ENCODE data around the gene ANKRD63. TPM values are rescaled to one million over a fixed set of nuclear protein-coding genes. Genes with fewer than 3 reads are reported as not detected.

The ANKRD63 gene
- total and polyA plus RNA-seq, 9 of the 15 experiments (the other 6 are each of a cell fraction or from before 2014, with no cell fraction given), result 1.3 to 2.0 (median 1.8) TPM; not detected in 6

DNA sequence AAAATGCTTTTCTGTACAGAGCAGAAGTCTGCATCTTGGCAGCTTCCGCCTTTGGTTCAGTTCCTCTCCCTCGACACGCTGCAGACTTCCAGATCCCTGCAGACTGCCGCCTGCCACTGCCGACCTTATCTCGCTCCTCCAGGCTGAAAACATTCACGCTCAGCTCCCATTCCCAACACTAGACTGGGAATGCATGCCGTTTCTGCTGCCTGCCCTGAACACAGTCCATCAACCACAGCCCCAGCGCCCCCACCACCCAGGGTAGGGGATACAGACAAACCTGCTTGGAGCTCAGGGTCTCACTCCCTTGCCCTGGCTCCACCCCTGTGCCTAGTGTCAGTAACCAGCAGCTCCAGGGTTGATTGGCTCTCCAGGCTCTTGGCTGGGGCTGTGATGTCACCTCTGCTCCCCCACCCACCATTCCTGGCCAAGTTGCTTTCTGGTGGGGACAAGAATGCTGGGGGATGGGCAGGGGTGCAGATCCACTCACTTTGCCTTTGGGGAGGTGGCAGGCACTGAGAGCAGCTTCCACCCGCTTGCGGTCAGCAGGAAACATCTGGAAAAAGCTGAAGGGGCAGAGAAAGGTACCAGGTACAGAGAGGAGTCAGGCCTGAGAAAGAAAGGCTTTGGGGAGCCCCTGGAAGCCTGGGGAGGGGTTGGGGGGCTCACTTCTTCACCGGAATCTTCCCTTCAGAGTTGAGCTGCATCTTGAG lies 18.8 kb upstream of the ANKRD63 start (continued):
- no peak for TF ChIP-seq RAD21 (CRISPR knock-in tag; conservative IDR thresholded peaks at IDR 0.05 in 1 of 2, IDR thresholded peaks at IDR 0.05 in 1 of 2)
- no peak for TF ChIP-seq THAP12 (CRISPR knock-in tag; IDR thresholded peaks at IDR 0.05)
- TF ChIP-seq, protein P1, sequence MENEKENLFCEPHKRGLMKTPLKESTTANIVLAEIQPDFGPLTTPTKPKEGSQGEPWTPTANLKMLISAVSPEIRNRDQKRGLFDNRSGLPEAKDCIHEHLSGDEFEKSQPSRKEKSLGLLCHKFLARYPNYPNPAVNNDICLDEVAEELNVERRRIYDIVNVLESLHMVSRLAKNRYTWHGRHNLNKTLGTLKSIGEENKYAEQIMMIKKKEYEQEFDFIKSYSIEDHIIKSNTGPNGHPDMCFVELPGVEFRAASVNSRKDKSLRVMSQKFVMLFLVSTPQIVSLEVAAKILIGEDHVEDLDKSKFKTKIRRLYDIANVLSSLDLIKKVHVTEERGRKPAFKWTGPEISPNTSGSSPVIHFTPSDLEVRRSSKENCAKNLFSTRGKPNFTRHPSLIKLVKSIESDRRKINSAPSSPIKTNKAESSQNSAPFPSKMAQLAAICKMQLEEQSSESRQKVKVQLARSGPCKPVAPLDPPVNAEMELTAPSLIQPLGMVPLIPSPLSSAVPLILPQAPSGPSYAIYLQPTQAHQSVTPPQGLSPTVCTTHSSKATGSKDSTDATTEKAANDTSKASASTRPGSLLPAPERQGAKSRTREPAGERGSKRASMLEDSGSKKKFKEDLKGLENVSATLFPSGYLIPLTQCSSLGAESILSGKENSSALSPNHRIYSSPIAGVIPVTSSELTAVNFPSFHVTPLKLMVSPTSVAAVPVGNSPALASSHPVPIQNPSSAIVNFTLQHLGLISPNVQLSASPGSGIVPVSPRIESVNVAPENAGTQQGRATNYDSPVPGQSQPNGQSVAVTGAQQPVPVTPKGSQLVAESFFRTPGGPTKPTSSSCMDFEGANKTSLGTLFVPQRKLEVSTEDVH (IDR thresholded peaks at IDR 0.05; ENCODE audit: low read depth, partially characterized antibody), result no peak
- TF ChIP-seq, protein P2, sequence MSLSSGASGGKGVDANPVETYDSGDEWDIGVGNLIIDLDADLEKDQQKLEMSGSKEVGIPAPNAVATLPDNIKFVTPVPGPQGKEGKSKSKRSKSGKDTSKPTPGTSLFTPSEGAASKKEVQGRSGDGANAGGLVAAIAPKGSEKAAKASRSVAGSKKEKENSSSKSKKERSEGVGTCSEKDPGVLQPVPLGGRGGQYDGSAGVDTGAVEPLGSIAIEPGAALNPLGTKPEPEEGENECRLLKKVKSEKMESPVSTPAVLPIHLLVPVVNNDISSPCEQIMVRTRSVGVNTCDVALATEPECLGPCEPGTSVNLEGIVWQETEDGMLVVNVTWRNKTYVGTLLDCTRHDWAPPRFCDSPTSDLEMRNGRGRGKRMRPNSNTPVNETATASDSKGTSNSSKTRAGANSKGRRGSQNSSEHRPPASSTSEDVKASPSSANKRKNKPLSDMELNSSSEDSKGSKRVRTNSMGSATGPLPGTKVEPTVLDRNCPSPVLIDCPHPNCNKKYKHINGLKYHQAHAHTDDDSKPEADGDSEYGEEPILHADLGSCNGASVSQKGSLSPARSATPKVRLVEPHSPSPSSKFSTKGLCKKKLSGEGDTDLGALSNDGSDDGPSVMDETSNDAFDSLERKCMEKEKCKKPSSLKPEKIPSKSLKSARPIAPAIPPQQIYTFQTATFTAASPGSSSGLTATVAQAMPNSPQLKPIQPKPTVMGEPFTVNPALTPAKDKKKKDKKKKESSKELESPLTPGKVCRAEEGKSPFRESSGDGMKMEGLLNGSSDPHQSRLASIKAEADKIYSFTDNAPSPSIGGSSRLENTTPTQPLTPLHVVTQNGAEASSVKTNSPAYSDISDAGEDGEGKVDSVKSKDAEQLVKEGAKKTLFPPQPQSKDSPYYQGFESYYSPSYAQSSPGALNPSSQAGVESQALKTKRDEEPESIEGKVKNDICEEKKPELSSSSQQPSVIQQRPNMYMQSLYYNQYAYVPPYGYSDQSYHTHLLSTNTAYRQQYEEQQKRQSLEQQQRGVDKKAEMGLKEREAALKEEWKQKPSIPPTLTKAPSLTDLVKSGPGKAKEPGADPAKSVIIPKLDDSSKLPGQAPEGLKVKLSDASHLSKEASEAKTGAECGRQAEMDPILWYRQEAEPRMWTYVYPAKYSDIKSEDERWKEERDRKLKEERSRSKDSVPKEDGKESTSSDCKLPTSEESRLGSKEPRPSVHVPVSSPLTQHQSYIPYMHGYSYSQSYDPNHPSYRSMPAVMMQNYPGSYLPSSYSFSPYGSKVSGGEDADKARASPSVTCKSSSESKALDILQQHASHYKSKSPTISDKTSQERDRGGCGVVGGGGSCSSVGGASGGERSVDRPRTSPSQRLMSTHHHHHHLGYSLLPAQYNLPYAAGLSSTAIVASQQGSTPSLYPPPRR (CRISPR knock-in tag; IDR thresholded peaks at IDR 0.05; ENCODE audit: borderline replicate concordance), result no peak
- no peak for TF ChIP-seq KAT7 (CRISPR knock-in tag; IDR thresholded peaks at IDR 0.05; ENCODE audit: borderline replicate concordance)
- TF ChIP-seq ZNF133 (CRISPR knock-in tag; IDR thresholded peaks at IDR 0.05), result no peak
- TF ChIP-seq, protein P3, sequence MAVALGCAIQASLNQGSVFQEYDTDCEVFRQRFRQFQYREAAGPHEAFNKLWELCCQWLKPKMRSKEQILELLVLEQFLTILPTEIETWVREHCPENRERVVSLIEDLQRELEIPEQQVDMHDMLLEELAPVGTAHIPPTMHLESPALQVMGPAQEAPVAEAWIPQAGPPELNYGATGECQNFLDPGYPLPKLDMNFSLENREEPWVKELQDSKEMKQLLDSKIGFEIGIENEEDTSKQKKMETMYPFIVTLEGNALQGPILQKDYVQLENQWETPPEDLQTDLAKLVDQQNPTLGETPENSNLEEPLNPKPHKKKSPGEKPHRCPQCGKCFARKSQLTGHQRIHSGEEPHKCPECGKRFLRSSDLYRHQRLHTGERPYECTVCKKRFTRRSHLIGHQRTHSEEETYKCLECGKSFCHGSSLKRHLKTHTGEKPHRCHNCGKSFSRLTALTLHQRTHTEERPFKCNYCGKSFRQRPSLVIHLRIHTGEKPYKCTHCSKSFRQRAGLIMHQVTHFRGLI (CRISPR knock-in tag; IDR thresholded peaks at IDR 0.05), result no peak
- TF ChIP-seq ZNF324 (CRISPR knock-in tag; IDR thresholded peaks at IDR 0.05), result no peak
- TF ChIP-seq SRSF1 (IDR thresholded peaks at IDR 0.05; ENCODE audit: low read depth, low read length), result no peak
- TF ChIP-seq IFI16 (CRISPR knock-in tag; IDR thresholded peaks at IDR 0.05), result no peak
- 0 out of 2 replicates have a peak, but pooled peaks have one; percentile 51 for TF ChIP-seq MTA3 (IDR thresholded peaks at IDR 0.05; ENCODE audit: borderline replicate concordance)
- TF ChIP-seq ZNF41 (CRISPR knock-in tag; conservative IDR thresholded peaks at IDR 0.05), result no peak
- no peak for TF ChIP-seq RBM14 (IDR thresholded peaks at IDR 0.05; ENCODE audit: borderline replicate concordance, insufficient read depth, low read depth, low read length)
- TF ChIP-seq JUND (IDR thresholded peaks at IDR 0.05; ENCODE audit: borderline replicate concordance, low read depth, low read length), result no peak
- peak; percentile 23; the same call in 1 of the 3 replicates for TF ChIP-seq JUND (tag; IDR thresholded peaks at IDR 0.05; ENCODE audit: borderline replicate concordance, low read depth, low read length)

Measured in K562 (cell line).